Spinal cord (tissue), 10 donors: ENCODE measurements around the gene TRIP10. TPM values are rescaled to one million over a fixed set of nuclear protein-coding genes. Genes with fewer than 3 reads are reported as not detected.
"Not testable (repeated sequence)": the region's sequence is repeated elsewhere in the genome, so short reads cannot be mapped to it uniquely, and the experiment has no call there.

Experiments
- DNase-seq, 6 donors: peaks; one replicate each; pipeline versions ENCODE4 v3.0.0 to v3.0.0-alpha.2; 2013 to 2015; ENCODE audit warnings: low spot score in 6 of 6, low read depth in 4 of 6
- H3K27ac ChIP-seq: one replicate; pipeline ENCODE4 v1.5.1; 2013; ENCODE audit warnings: low read depth, low read length, control low read depth
- H3K27me3 ChIP-seq: one replicate; pipeline ENCODE4 v1.6.1; 2013; ENCODE audit warnings: low read length; ENCODE audit not compliant: control insufficient read depth, insufficient read depth
- H3K36me3 ChIP-seq: one replicate; pipeline ENCODE4 v1.6.1; 2013; ENCODE audit warnings: low read length; ENCODE audit not compliant: control insufficient read depth, insufficient read depth
- H3K4me1 ChIP-seq: one replicate; pipeline ENCODE4 v1.6.1; 2013; ENCODE audit warnings: low read length; ENCODE audit not compliant: control insufficient read depth, insufficient read depth
- H3K4me3 ChIP-seq: one replicate; pipeline ENCODE4 v1.5.1; 2013; ENCODE audit warnings: low read depth, low read length, control low read depth
- H3K9me3 ChIP-seq: one replicate; pipeline ENCODE4 v1.6.1; 2013; ENCODE audit warnings: low read length; ENCODE audit not compliant: control insufficient read depth, insufficient read depth
- WGBS: methylation state at CpG from one replicate; pipeline ENCODE4 v1.1.5; 2013; ENCODE audit warnings: missing lambda C conversion rate; ENCODE audit not compliant: insufficient coverage; 5-methylcytosine and 5-hydroxymethylcytosine counted together
- polyA plus RNA-seq, 2 donors: library from polyadenylated mRNA; unstranded; fragments of 120-200 nt; gene quantifications; one replicate each; pipeline ENCODE4 v1.2.1, GENCODE V29; 2013; ENCODE audit not compliant: insufficient read length in 2 of 2
- total RNA-seq, 2 donors: library from RNA; depleted of rRNA in 1 of 2; stranded (reverse); fragments of 120-200 nt in 1 of 2; fragments of >200 nt in 1 of 2; gene quantifications; one replicate each; pipeline versions ENCODE4 v1.2.3 to v1.2.4, GENCODE V29; 2013 to 2014
- donor health status: healthy.

The TRIP10 gene
- total and polyA plus RNA-seq, 4 donors = 8.7 to 22.8 (median 17.1) TPM

DNA sequence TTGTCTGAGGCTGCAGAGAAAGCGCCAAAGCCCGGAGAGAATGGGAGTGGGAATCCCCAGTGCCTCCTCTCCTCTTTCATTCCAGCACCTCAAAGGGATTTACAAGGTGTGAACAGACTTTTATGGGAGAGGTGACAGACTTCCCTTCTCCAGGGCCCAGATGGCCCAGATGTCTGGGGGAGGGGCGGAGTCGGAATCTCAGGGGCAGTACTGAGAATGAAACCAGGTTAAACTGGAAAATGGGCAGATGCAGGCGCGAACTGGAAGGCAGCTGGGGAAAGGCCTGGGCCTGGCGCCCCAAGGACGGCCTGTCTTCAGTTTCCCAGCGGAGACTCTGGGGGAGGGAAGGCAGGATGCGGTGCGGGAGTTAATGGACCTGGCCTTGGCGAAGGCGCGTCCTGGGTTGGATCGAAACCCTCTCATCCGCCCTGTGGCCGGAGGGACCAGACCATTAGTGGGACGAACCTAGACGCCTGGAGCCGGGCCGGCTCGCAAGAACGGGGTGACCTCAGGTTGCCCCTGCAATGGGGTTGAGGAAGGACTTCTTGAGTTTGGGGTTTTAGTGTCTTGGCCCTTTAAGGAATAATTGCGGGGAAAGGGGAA lies 592 bp upstream of the TRIP10 start:
- no peaks in the 10 kb centered on the region for H3K9me3 ChIP-seq
- H3K27ac ChIP-seq = peak overlapping the region; percentile 92
- H3K4me3 ChIP-seq = peak overlapping the region; percentile 41
- peaks cover 9% of the 10 kb centered on the region for H3K36me3 ChIP-seq
- no peaks in the 10 kb centered on the region for H3K27me3 ChIP-seq
- WGBS = 16% methylated on average over 23 of the region's 24 CpGs
- no peak for DNase-seq
- H3K4me1 ChIP-seq = peaks cover 51% of the 10 kb centered on the region

- H3K27ac ChIP-seq = peak overlapping the region; percentile 47
- H3K4me3 ChIP-seq = peak overlapping the region; percentile 65
- WGBS = 0% methylated on average over 14 of the region's 34 CpGs
- no peaks in the 10 kb centered on the region for H3K27me3 ChIP-seq
- H3K4me1 ChIP-seq = peaks cover 61% of the 10 kb centered on the region
- no peaks in the 10 kb centered on the region for H3K9me3 ChIP-seq
- H3K36me3 ChIP-seq = peaks cover 18% of the 10 kb centered on the region
- peak in 1 of 6 donors; percentile 37 for DNase-seq
These were observed 556 bp downstream of the TRIP10 start for GRCh38 chr19:6739883-6740588.

- H3K4me1 ChIP-seq = peaks cover 58% of the 10 kb centered on the region
- DNase-seq = peak in 1 of 6 donors; percentile 62
- no peaks in the 10 kb centered on the region for H3K27me3 ChIP-seq
- peak overlapping the region; percentile 65 for H3K4me3 ChIP-seq
- H3K9me3 ChIP-seq = no peaks in the 10 kb centered on the region
- peak overlapping the region; percentile 47 for H3K27ac ChIP-seq
- H3K36me3 ChIP-seq = peaks cover 16% of the 10 kb centered on the region
- WGBS = 0% methylated on average over 36 of the region's 46 CpGs
These were observed 1.3 kb downstream of the TRIP10 start for GRCh38 chr19:6740589-6741343.

GRCh38 chr19:6743066-6743465 lies 3.6 kb downstream of the TRIP10 start:
- Histone ChIP-seq H3K9me3 (peaks cover 3% of the 10 kb centered on the region), H3K36me3 (peaks cover 33% of the 10 kb centered on the region), H3K4me1 (peaks cover 42% of the 10 kb centered on the region), H3K27ac (no peak overlapping the region), H3K4me3 (no peak overlapping the region), H3K27me3 (no peaks in the 10 kb centered on the region)
- DNase-seq = peak in 1 of 6 donors; percentile 42
- WGBS = 88% methylated on average over 4 of the region's 7 CpGs

DNA sequence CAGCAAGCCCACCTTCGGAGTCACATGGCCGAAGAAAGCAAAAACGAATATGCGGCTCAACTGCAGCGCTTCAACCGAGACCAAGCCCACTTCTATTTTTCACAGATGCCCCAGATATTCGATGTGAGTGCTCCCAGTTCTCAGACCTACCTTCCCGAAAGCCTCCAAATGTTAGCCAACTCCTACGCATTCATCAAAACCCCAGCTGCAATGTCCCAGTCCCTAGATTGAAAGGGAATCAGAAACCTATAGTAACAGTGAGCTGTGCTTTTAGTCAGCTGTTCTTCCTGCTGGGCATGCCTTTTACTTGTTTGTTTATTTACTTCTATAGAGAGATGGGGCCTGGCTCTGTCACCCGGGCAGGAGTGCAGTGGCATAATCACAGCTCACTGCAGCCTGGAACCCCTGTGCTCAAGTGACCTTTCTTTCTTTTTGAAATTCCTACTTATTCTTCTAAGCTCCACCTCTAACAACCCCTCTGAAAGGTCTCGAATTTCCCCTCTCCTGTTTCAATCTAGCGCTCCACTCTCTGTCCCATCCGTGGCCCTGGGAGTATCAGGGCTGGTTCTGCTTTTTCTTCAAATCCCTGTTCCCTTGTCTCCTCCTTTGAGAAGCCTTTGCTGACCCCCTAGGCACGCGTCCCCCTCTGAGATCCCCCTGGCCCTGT lies 4.4 kb downstream of the TRIP10 start:
- Histone ChIP-seq H3K27me3 (no peaks in the 10 kb centered on the region), H3K9me3 (peaks cover 3% of the 10 kb centered on the region), H3K36me3 (peaks cover 35% of the 10 kb centered on the region), H3K4me3 (no peak overlapping the region), H3K27ac (peak overlapping the region; percentile 78), H3K4me1 (peaks cover 34% of the 10 kb centered on the region)
- WGBS = 90% methylated on average over 12 of the region's 15 CpGs
- no peak for DNase-seq

- H3K36me3 ChIP-seq = peaks cover 40% of the 10 kb centered on the region
- H3K4me1 ChIP-seq = peaks cover 29% of the 10 kb centered on the region
- peak in 2 of 6 donors; percentile 72 to 79 for DNase-seq
- 32% methylated on average over 38 of the region's 41 CpGs for WGBS
- H3K27ac ChIP-seq = peak overlapping the region; percentile 78
- H3K27me3 ChIP-seq = no peaks in the 10 kb centered on the region
- peaks cover 3% of the 10 kb centered on the region for H3K9me3 ChIP-seq
- H3K4me3 ChIP-seq = no peak overlapping the region
These were observed 5.2 kb downstream of the TRIP10 start for GRCh38 chr19:6744381-6745301.

DNA sequence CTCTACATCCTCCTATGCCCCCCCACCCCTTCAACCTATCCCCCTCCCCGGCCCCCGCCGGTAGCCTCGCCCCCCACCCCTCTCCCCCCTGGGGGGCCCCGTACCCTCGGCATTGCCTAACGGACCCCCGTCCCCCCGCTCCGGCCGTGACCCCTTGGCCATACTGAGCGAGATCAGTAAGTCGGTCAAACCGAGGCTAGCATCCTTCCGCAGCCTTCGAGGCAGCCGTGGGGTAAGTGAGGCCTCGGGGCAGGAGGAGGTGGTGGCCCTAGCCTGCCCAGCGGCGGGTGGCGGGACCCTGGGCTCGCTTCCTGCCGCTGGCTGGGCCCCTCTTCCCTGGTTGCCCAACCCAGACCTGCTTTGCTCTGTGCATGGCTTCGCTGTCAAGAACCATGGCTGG lies 6.5 kb downstream of the TRIP10 start:
- WGBS = 98% methylated on average over 16 of the region's 24 CpGs
- Histone ChIP-seq H3K27me3 (no peaks in the 10 kb centered on the region), H3K4me3 (no peak overlapping the region), H3K9me3 (peaks cover 3% of the 10 kb centered on the region), H3K4me1 (peaks cover 16% of the 10 kb centered on the region), H3K36me3 (peaks cover 52% of the 10 kb centered on the region), H3K27ac (no peak overlapping the region)
- DNase-seq = no peak

GRCh38 chr19:6748543-6748942 lies 9.1 kb downstream of the TRIP10 start:
- not testable (repeated sequence) for DNase-seq, H3K27ac ChIP-seq, H3K9me3 ChIP-seq, H3K27me3 ChIP-seq, H3K4me3 ChIP-seq
- peaks cover 60% of the 10 kb centered on the region for H3K36me3 ChIP-seq
- WGBS = 98% methylated on average over 7 of the region's 10 CpGs
- H3K4me1 ChIP-seq = peaks cover 22% of the 10 kb centered on the region
